Measurements from ENCODE around the gene RGS10.
"Not testable (repeated sequence)": the region's sequence is repeated elsewhere in the genome, so short reads cannot be mapped to it uniquely, and the experiment has no call there.

The RGS10 gene

DNA sequence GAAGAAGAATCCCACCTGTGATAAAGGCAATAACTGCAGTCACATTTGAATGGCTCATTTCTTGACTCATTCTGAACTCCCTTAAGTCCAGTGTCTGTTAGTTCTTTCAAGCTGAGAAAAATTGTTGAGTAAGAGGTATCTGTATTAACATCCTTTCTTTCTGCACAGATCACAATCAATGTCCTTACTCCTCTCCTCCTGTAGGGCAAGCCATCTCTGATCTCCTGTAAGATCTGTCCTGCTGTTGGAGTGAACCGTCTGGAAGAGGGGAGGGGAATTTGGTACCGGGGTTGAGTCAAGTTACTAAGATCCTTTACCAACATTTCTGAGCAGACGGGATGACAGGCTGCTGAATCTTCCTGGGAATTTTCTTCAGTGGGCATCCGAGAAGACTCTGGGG, 19.6 kb upstream of the RGS10 start:
- DNase-seq (ENCODE audit: low read depth, low spot score), result no peak
- H3K4me3 ChIP-seq (ENCODE audit: low read depth, low read length), result no peak overlapping the region
- POLR2A ChIA-PET, result no interaction called here
- TF ChIP-seq CTCF (IDR thresholded peaks at IDR 0.05; ENCODE audit: insufficient read depth, low read length, missing control alignments), result no peak
- CTCF ChIA-PET, result no interaction called here

GRCh38 chr10:119559511-119559910, 17.0 kb upstream of the RGS10 start:
- H3K4me3 ChIP-seq (ENCODE audit: low read depth, low read length); CTCF ChIA-PET; POLR2A ChIA-PET; DNase-seq (ENCODE audit: low read depth, low spot score): not testable (repeated sequence)

DNA sequence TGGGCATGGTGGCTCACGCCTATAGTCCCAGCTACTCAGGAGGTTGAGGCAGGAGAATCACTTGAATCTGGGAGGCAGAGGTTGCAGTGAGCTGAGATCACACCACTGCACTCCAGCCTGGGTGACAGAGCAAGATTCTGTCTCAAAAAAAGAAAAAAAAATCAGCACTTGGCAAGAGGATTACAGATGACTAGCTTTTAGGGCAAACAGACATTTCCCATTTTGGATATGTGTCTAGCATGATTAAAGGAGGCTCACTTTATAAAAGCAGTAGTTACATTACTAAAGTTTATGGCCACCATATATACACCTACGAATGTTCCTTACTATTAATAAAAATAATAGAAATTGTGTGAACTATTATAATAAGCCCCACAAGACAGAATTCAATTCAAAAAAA, 13.6 kb upstream of the RGS10 start:
- DNase-seq (ENCODE audit: low read depth, low spot score); H3K4me3 ChIP-seq (ENCODE audit: low read depth, low read length): not testable (repeated sequence)
- ChIA-PET CTCF (interaction anchor here (1.5 to 4.5 kb wide), 3 partner anchors 10 to 27 kb away, joined by 3 to 13 read pairs (median 4); partner anchors contain the start of gene RGS10), POLR2A (interaction anchor here (1.7 kb wide), 1 partner anchor 13 kb away, joined by 4 read pairs; the partner anchor contains the start of gene RGS10)

- CTCF ChIA-PET, result interaction anchor here (1.6 to 4.5 kb wide), 2 partner anchors 12 to 27 kb away, joined by 3 to 13 read pairs; partner anchors contain the start of gene RGS10
These were observed 12.8 kb upstream of the RGS10 start for GRCh38 chr10:119555178-119555784.

DNA sequence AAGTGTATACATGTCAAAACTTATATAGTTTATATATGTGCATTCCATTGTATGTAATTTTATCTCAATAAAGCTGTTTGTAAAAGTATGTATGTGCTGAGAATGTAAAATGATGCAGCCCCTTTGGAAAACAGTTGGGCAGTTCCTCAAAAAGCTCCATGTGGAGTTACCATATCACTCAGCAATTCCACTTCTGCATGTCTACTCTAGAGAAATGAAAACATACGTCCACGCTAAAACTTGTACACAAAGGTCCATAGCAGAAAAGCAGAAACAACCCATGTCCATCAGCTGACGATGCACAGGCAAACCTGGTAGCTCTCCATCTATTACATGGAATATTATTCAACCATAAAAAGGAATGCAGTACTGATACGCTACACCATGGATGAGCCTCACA, 8.3 kb upstream of the RGS10 start:
- TF ChIP-seq CTCF (IDR thresholded peaks at IDR 0.05; ENCODE audit: insufficient read depth, low read length, missing control alignments), result no peak
- ChIA-PET CTCF (interaction anchor here (0.9 to 1.5 kb wide), 3 partner anchors 105 to 351 kb away, joined by 3 to 5 read pairs (median 4); no protein-coding TSS in a partner anchor), POLR2A (interaction anchor here (0.6 kb wide), 1 partner anchor 19 kb away, joined by 3 read pairs; no protein-coding TSS in a partner anchor)
- DNase-seq (ENCODE audit: low read depth, low spot score), result no peak
- H3K4me3 ChIP-seq (ENCODE audit: low read depth, low read length), result no peak overlapping the region

More at GRCh38 chr10:119555178-119555784, 12.8 kb upstream of the RGS10 start:
- POLR2A ChIA-PET, result interaction anchor here (1.7 kb wide), 1 partner anchor 13 kb away, joined by 4 read pairs; the partner anchor contains the start of gene RGS10
- no peak for DNase-seq (ENCODE audit: low read depth, low spot score)
- TF ChIP-seq CTCF (IDR thresholded peaks at IDR 0.05; ENCODE audit: insufficient read depth, low read length, missing control alignments), result no peak
- H3K4me3 ChIP-seq (ENCODE audit: low read depth, low read length), result no peak overlapping the region

DNA sequence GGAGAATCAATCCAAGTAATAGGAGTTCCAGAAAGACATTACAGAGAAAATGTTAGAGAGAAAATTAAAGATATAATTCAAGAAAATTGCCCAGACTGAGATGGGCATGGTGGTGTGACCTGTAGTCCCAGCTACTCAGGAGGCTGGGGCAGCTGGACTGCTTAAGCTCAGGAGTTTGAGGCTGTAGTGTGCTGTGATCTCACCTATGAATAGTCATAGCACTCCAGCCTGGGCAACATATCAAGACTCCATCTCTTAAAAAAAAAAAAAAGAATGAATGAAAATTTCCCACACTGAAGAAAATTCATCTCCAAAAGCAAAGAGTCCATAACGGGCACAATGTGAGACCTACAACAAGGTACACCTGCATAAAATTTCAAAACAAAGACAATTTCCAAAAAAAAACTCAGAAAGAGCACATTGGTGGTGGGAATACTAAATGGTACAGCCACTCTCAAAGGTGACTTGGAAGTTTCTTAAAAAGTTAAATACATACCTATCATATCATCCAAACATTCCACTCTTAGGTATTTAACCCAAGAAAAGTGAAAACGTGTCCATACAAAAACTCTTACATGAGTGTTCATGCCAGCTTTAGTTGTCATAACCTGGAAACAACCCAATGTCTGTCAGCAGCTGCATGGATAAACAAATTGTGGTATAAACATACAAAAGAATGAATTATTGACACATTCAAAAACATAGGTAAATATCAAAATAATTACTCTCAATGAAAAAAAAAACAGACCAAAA, 6.9 kb upstream of the RGS10 start:
- TF ChIP-seq CTCF (IDR thresholded peaks at IDR 0.05; ENCODE audit: insufficient read depth, low read length, missing control alignments), result no peak
- no peak for DNase-seq (ENCODE audit: low read depth, low spot score)
- H3K4me3 ChIP-seq (ENCODE audit: low read depth, low read length), result no peak overlapping the region
- ChIA-PET POLR2A (no interaction called here), CTCF (interaction anchor here (1.0 to 1.9 kb wide), 4 partner anchors 104 to 351 kb away, joined by 3 to 6 read pairs (median 4); no protein-coding TSS in a partner anchor)

- POLR2A ChIA-PET, result no interaction called here
- TF ChIP-seq CTCF (IDR thresholded peaks at IDR 0.05; ENCODE audit: insufficient read depth, low read length, missing control alignments), result no peak
- DNase-seq (ENCODE audit: low read depth, low spot score), result no peak
- no peak overlapping the region for H3K4me3 ChIP-seq (ENCODE audit: low read depth, low read length)
- CTCF ChIA-PET, result interaction anchor here (1.1 to 9.3 kb wide), 3 partner anchors 56 to 346 kb away, joined by 3 to 117 read pairs (median 3); no protein-coding TSS in a partner anchor
These were observed 3.5 kb upstream of the RGS10 start for GRCh38 chr10:119546009-119546408.
